Right lobe of liver (tissue), 6 donors: ENCODE results near the gene FBXO31. TPM values are rescaled to one million over a fixed set of nuclear protein-coding genes. Genes with fewer than 3 reads are reported as not detected.
"Not testable (repeated sequence)": the region's sequence is repeated elsewhere in the genome, so short reads cannot be mapped to it uniquely, and the experiment has no call there.

ENCODE experiments used
- ATAC-seq, 4 donors: fragments of 200-7000 bp; cut with Tn5 transposase; one replicate each; pipeline ENCODE4 v1.9.1; 2020; ENCODE audit warnings: mild to moderate bottlenecking in 4 of 4, moderate library complexity in 4 of 4
- DNase-seq, 3 donors: peaks; one replicate each; pipeline ENCODE4 v3.0.0-alpha.2; 2020
- H3K27ac ChIP-seq, 3 donors: fragments of 200-600 bp; one replicate each; pipeline ENCODE4 v1.8.0; 2022
- H3K27me3 ChIP-seq, 2 donors: fragments of 200-600 bp; one replicate each; pipeline ENCODE4 v1.8.0; 2022
- H3K36me3 ChIP-seq, 4 donors: fragments of 200-600 bp; sonication (generic) in 1 of 4; one replicate each; pipeline versions ENCODE4 v1.5.1 to v1.8.0; 2017 to 2022; ENCODE audit warnings: control low read depth in 1 of 4
- H3K4me1 ChIP-seq, 4 donors: fragments of 200-600 bp; sonication (generic) in 1 of 4; one replicate each; pipeline versions ENCODE4 v1.5.1 to v1.8.0; 2017 to 2022; ENCODE audit warnings: control low read depth in 1 of 4
- H3K4me3 ChIP-seq, 3 donors: fragments of 200-600 bp; one replicate each; pipeline ENCODE4 v1.8.0; 2022
- H3K9me3 ChIP-seq, 4 donors: fragments of 200-600 bp; sonication (generic) in 1 of 4; one replicate each; pipeline versions ENCODE4 v1.5.1 to v1.8.0; 2017 to 2022; ENCODE audit warnings: control low read depth in 1 of 4
- CTCF ChIP-seq, 4 donors: fragments of 200-600 bp in 3 of 4; fragments of 450-650 bp in 1 of 4; IDR thresholded peaks; one replicate each; pipeline versions ENCODE4 v1.5.1 to v1.8.0; 2016 to 2022; ENCODE audit warnings: antibody characterized with exemption in 4 of 4, mild to moderate bottlenecking in 2 of 4
- POLR2A ChIP-seq: fragments of 450-650 bp; IDR thresholded peaks from one replicate; pipeline ENCODE4 v1.6.1; 2017; ENCODE audit warnings: antibody characterized with exemption, mild to moderate bottlenecking
- WGBS: methylation state at CpG from one replicate; pipeline ENCODE4 v1.1.6; 2018; ENCODE audit warnings: low coverage, low lambda C conversion rate; ENCODE audit not compliant: insufficient coverage; ENCODE audit errors: missing lambda C conversion rate; 5-methylcytosine and 5-hydroxymethylcytosine counted together
- intact Hi-C, 2 donors: fragments of 100-400 bp; cut with DNase I; formaldehyde crosslinking; loops; one replicate each; pipeline versions ENCODE4 v1.11.2 to v1.14.1; 2022
- total RNA-seq, 6 experiments: library from RNA; depleted of rRNA in 2 of 6; stranded (reverse); fragments of >200 nt in 2 of 6; fragmentation: NEBNext Ultra II Directional in 3 of 6; extraction: Animal tissue kit (Norgen Biotek cat#: 25700) in 3 of 6; gene quantifications; one replicate each; pipeline versions ENCODE4 v1.1.0 to v1.2.4, GENCODE V29; 2016 to 2023
- donor health status: DM: no; HTN: yes; CAD: no.
- donor health status: DM: no; HTN: no; CAD: no.
- donor health status: DM: no; HTN: no; CAD: no.
- donor health status: DM: no; HTN: yes; CAD: no.
- donor health status: DM: no; HTN: yes; CAD: no.

The FBXO31 gene
- total RNA-seq, 6 experiments from 2014 or later = 20.6 to 56.9 (median 31.1) TPM

GRCh38 chr16:87363771-87364455 is 19.7 kb downstream of the FBXO31 start:
- H3K27ac ChIP-seq = no peak overlapping the region
- intact Hi-C loops = no loop called here
- DNase-seq (no peak), ATAC-seq (peak; percentile 35 to 56 (median 48))
- H3K36me3 ChIP-seq = peaks cover 0 to 31% (median 13%) of the 10 kb centered on the region in 4 donors
- H3K27me3 ChIP-seq = no peaks in the 10 kb centered on the region
- 27% methylated on average over 10 of the region's 17 CpGs for WGBS
- TF ChIP-seq POLR2A (no peak), CTCF (IDR thresholded peaks at IDR 0.05) (no peak)
- no peaks in the 10 kb centered on the region for H3K9me3 ChIP-seq
- H3K4me1 ChIP-seq = peaks cover 0 to 18% (median 0%) of the 10 kb centered on the region in 4 donors
- no peak overlapping the region for H3K4me3 ChIP-seq

GRCh38 chr16:87362828-87363559 is 20.6 kb downstream of the FBXO31 start:
- Histone ChIP-seq H3K4me1 (peaks cover 0 to 18% (median 0%) of the 10 kb centered on the region in 4 donors), H3K36me3 (peaks cover 0 to 41% (median 16%) of the 10 kb centered on the region in 4 donors)
- ATAC-seq, H3K4me3 ChIP-seq, intact Hi-C loops, H3K9me3 ChIP-seq, H3K27ac ChIP-seq, H3K27me3 ChIP-seq, DNase-seq: not testable (repeated sequence)
- whole genome bisulfite sequencing = 95% methylated on average over 7 of the region's 13 CpGs

GRCh38 chr16:87361916-87362619 is 21.5 kb downstream of the FBXO31 start:
- Histone ChIP-seq H3K4me1 (peaks cover 0 to 18% (median 0%) of the 10 kb centered on the region in 4 donors), H3K4me3 (no peak overlapping the region), H3K9me3 (no peaks in the 10 kb centered on the region), H3K36me3 (peaks cover 0 to 48% (median 18%) of the 10 kb centered on the region in 4 donors), H3K27ac (no peak overlapping the region), H3K27me3 (no peaks in the 10 kb centered on the region)
- no peak for TF ChIP-seq POLR2A
- WGBS = 94% methylated on average over 4 of the region's 8 CpGs
- intact Hi-C loops = no loop called here
- DNase-seq (no peak), ATAC-seq (no peak)

GRCh38 chr16:87360862-87361610 is 22.5 kb downstream of the FBXO31 start:
- Histone ChIP-seq H3K27ac (no peak overlapping the region), H3K4me3 (no peak overlapping the region), H3K36me3 (peaks cover 0 to 48% (median 18%) of the 10 kb centered on the region in 4 donors), H3K4me1 (peaks cover 0 to 18% (median 0%) of the 10 kb centered on the region in 4 donors), H3K9me3 (no peaks in the 10 kb centered on the region), H3K27me3 (no peaks in the 10 kb centered on the region)
- ATAC-seq = no peak
- no peak for DNase-seq
- no peak for TF ChIP-seq CTCF (IDR thresholded peaks at IDR 0.05)
- TF ChIP-seq POLR2A = no peak
- intact Hi-C loops = no loop called here
- 97% methylated on average over 12 of the region's 16 CpGs for WGBS

GRCh38 chr16:87359121-87359520 is 24.5 kb downstream of the FBXO31 start:
- ATAC-seq = no peak
- 94% methylated on average over 6 of the region's 7 CpGs for WGBS
- H3K27ac ChIP-seq = no peak overlapping the region
- no peak for TF ChIP-seq POLR2A
- TF ChIP-seq CTCF (IDR thresholded peaks at IDR 0.05) = no peak
- H3K36me3 ChIP-seq = peaks cover 0 to 48% (median 18%) of the 10 kb centered on the region in 4 donors
- no peak for DNase-seq
- H3K4me3 ChIP-seq = no peak overlapping the region
- H3K4me1 ChIP-seq = peaks cover 0 to 11% (median 0%) of the 10 kb centered on the region in 4 donors
- no peaks in the 10 kb centered on the region for H3K27me3 ChIP-seq
- intact Hi-C loops = no loop called here
- no peaks in the 10 kb centered on the region for H3K9me3 ChIP-seq
